DND-41 (cell line): ENCODE results near the gene KHSRP.

Experiments used
- EZH2 ChIP-seq: IDR thresholded peaks from 3 replicates; pipeline ENCODE4 v1.6.1; 2012; ENCODE audit warnings: borderline replicate concordance, low read depth, mild to moderate bottlenecking, moderate library complexity, low read length, inconsistent platforms; ENCODE audit not compliant: severe bottlenecking
- TF ChIP-seq, protein P1 (sequence below): IDR thresholded peaks from 2 replicates; pipeline ENCODE4 v1.5.1; 2012; ENCODE audit warnings: borderline replicate concordance, low read length, moderate library complexity, mild to moderate bottlenecking; ENCODE audit not compliant: poor library complexity, severe bottlenecking; ENCODE audit errors: extremely low read depth

- no peak for TF ChIP-seq EZH2
- TF ChIP-seq, protein P1, sequence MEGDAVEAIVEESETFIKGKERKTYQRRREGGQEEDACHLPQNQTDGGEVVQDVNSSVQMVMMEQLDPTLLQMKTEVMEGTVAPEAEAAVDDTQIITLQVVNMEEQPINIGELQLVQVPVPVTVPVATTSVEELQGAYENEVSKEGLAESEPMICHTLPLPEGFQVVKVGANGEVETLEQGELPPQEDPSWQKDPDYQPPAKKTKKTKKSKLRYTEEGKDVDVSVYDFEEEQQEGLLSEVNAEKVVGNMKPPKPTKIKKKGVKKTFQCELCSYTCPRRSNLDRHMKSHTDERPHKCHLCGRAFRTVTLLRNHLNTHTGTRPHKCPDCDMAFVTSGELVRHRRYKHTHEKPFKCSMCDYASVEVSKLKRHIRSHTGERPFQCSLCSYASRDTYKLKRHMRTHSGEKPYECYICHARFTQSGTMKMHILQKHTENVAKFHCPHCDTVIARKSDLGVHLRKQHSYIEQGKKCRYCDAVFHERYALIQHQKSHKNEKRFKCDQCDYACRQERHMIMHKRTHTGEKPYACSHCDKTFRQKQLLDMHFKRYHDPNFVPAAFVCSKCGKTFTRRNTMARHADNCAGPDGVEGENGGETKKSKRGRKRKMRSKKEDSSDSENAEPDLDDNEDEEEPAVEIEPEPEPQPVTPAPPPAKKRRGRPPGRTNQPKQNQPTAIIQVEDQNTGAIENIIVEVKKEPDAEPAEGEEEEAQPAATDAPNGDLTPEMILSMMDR = no peak
Observed at GRCh38 chr19:6374711-6375410, 49.8 kb downstream of the KHSRP start.
